ENCODE measurements around the gene BRDT.

The BRDT gene

GRCh38 chr1:92043621-92044020, 94.4 kb downstream of the BRDT start:
- in situ Hi-C loops (cut with HindIII; ENCODE audit: low sequenced_read_pairs) = no loop called here
- TF ChIP-seq CTCF (IDR thresholded peaks at IDR 0.05; ENCODE audit: low read depth, low read length) = no peak
- no peak for DNase-seq (ENCODE audit: low read depth, low spot score)
- no peak overlapping the region for H3K4me3 ChIP-seq (ENCODE audit: low read depth, low read length)

- TF ChIP-seq CTCF (IDR thresholded peaks at IDR 0.05; ENCODE audit: low read depth, low read length) = no peak
- in situ Hi-C loops (cut with HindIII; ENCODE audit: low sequenced_read_pairs) = no loop called here
- DNase-seq (ENCODE audit: low read depth, low spot score) = no peak
- no peak overlapping the region for H3K4me3 ChIP-seq (ENCODE audit: low read depth, low read length)
Measured at GRCh38 chr1:92045766-92046495, 96.7 kb downstream of the BRDT start.

GRCh38 chr1:92051948-92052347, 102.7 kb downstream of the BRDT start:
- DNase-seq (ENCODE audit: low read depth, low spot score) = no peak
- in situ Hi-C loops (cut with HindIII; ENCODE audit: low sequenced_read_pairs) = no loop called here
- H3K4me3 ChIP-seq (ENCODE audit: low read depth, low read length) = no peak overlapping the region
- TF ChIP-seq CTCF (IDR thresholded peaks at IDR 0.05; ENCODE audit: low read depth, low read length) = no peak
